Measurements from ENCODE around the gene SC5D. TPM values are rescaled to one million over a fixed set of nuclear protein-coding genes. Genes with fewer than 3 reads are reported as not detected.

SC5D gene
- total RNA-seq, 1 donor from 2014 or later, result 57.7 TPM

DNA sequence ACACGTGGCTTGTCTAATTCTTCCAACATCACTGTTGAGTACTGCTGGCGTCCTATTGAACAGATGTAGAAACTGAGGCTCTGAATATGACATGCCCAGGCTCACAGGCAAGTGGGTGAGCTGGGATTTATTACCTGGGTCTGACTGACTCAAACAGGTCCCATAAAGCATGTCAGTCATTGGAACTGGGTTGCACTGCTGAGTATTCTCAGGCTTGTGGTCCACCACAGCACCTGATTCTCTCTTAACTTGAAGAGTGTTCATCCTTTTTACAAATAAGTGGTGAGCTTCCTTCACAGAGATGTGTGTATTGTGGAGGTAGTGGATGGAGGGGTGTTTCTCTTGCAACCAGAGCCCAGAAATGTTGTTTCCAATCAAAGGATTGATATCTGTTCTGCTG, 44.5 kb downstream of the SC5D start:
- Mint-ChIP-seq H3K4me1 (ENCODE audit: low read depth, unreplicated experiment) (no peaks in the 10 kb centered on the region), H3K27me3 (ENCODE audit: unreplicated experiment) (no peaks in the 10 kb centered on the region), H3K4me3 (ENCODE audit: unreplicated experiment) (no peak overlapping the region), H3K27ac (ENCODE audit: unreplicated experiment) (no peak overlapping the region), H3K9me3 (ENCODE audit: unreplicated experiment) (peaks cover 1% of the 10 kb centered on the region), H3K36me3 (ENCODE audit: unreplicated experiment) (no peaks in the 10 kb centered on the region)
- TF ChIP-seq CTCF (IDR thresholded peaks at IDR 0.05; ENCODE audit: partially characterized antibody, unreplicated experiment), result no peak
- DNase-seq, result no peak

GRCh38 chr11:121337740-121338272, 45.2 kb downstream of the SC5D start:
- no peak for TF ChIP-seq CTCF (IDR thresholded peaks at IDR 0.05; ENCODE audit: partially characterized antibody, unreplicated experiment)
- H3K36me3 Mint-ChIP-seq (ENCODE audit: unreplicated experiment), result no peaks in the 10 kb centered on the region
- H3K27ac Mint-ChIP-seq (ENCODE audit: unreplicated experiment), result no peak overlapping the region
- no peaks in the 10 kb centered on the region for H3K27me3 Mint-ChIP-seq (ENCODE audit: unreplicated experiment)
- peaks cover 1% of the 10 kb centered on the region for H3K9me3 Mint-ChIP-seq (ENCODE audit: unreplicated experiment)
- no peak overlapping the region for H3K4me3 Mint-ChIP-seq (ENCODE audit: unreplicated experiment)
- H3K4me1 Mint-ChIP-seq (ENCODE audit: low read depth, unreplicated experiment), result no peaks in the 10 kb centered on the region
- DNase-seq, result no peak

GRCh38 chr11:121338536-121338935, 46.0 kb downstream of the SC5D start:
- Mint-ChIP-seq H3K4me3 (ENCODE audit: unreplicated experiment) (no peak overlapping the region), H3K4me1 (ENCODE audit: low read depth, unreplicated experiment) (no peaks in the 10 kb centered on the region)

GRCh38 chr11:121340032-121340580, 47.5 kb downstream of the SC5D start:
- Mint-ChIP-seq H3K27me3 (ENCODE audit: unreplicated experiment) (no peaks in the 10 kb centered on the region), H3K4me1 (ENCODE audit: low read depth, unreplicated experiment) (no peaks in the 10 kb centered on the region), H3K36me3 (ENCODE audit: unreplicated experiment) (no peaks in the 10 kb centered on the region), H3K4me3 (ENCODE audit: unreplicated experiment) (no peak overlapping the region), H3K27ac (ENCODE audit: unreplicated experiment) (no peak overlapping the region), H3K9me3 (ENCODE audit: unreplicated experiment) (no peaks in the 10 kb centered on the region)
- TF ChIP-seq CTCF (IDR thresholded peaks at IDR 0.05; ENCODE audit: partially characterized antibody, unreplicated experiment), result no peak
- DNase-seq, result no peak

More at GRCh38 chr11:121338536-121338935, 46.0 kb downstream of the SC5D start:
- H3K36me3 Mint-ChIP-seq (ENCODE audit: unreplicated experiment), result no peaks in the 10 kb centered on the region
- no peak for DNase-seq
- H3K27me3 Mint-ChIP-seq (ENCODE audit: unreplicated experiment), result no peaks in the 10 kb centered on the region
- peaks cover 1% of the 10 kb centered on the region for H3K9me3 Mint-ChIP-seq (ENCODE audit: unreplicated experiment)
- H3K27ac Mint-ChIP-seq (ENCODE audit: unreplicated experiment), result no peak overlapping the region
- TF ChIP-seq CTCF (IDR thresholded peaks at IDR 0.05; ENCODE audit: partially characterized antibody, unreplicated experiment), result no peak

- H3K27me3 Mint-ChIP-seq (ENCODE audit: unreplicated experiment), result no peaks in the 10 kb centered on the region
- no peak for DNase-seq
Measured at GRCh38 chr11:121341609-121342008, 49.0 kb downstream of the SC5D start.

More at GRCh38 chr11:121341609-121342008, 49.0 kb downstream of the SC5D start:
- no peak overlapping the region for H3K27ac Mint-ChIP-seq (ENCODE audit: unreplicated experiment)
- H3K4me1 Mint-ChIP-seq (ENCODE audit: low read depth, unreplicated experiment), result no peaks in the 10 kb centered on the region
- no peaks in the 10 kb centered on the region for H3K9me3 Mint-ChIP-seq (ENCODE audit: unreplicated experiment)
- TF ChIP-seq CTCF (IDR thresholded peaks at IDR 0.05; ENCODE audit: partially characterized antibody, unreplicated experiment), result no peak
- no peaks in the 10 kb centered on the region for H3K36me3 Mint-ChIP-seq (ENCODE audit: unreplicated experiment)
- no peak overlapping the region for H3K4me3 Mint-ChIP-seq (ENCODE audit: unreplicated experiment)

All from glutamatergic neuron (in vitro differentiated cells).